ENCODE results near the gene CERS4. TPM values are rescaled to one million over a fixed set of nuclear protein-coding genes. Genes with fewer than 3 reads are reported as not detected.
"Not testable (repeated sequence)": the region's sequence is repeated elsewhere in the genome, so short reads cannot be mapped to it uniquely, and the experiment has no call there.

The CERS4 gene
- total RNA-seq, 1 experiment from 2014 or later: 43.9 TPM

GRCh38 chr19:8261881-8262280 lies 52.7 kb downstream of the CERS4 start:
- TF ChIP-seq EZH2 (IDR thresholded peaks at IDR 0.05; ENCODE audit: low read length, unreplicated experiment): no peak
- TF ChIP-seq CTCF (conservative IDR thresholded peaks at IDR 0.05; ENCODE audit: low read depth, low read length): no peak
- no peak overlapping the region for H3K27ac ChIP-seq (ENCODE audit: low read length)
- no peak overlapping the region for H2AFZ ChIP-seq (ENCODE audit: low read length)
- H3K4me1 ChIP-seq (ENCODE audit: insufficient read depth, low read length): no peaks in the 10 kb centered on the region
- ChIA-PET POLR2A (ENCODE audit: unreplicated experiment) (no interaction called here), CTCF (interaction anchor here (0.5 to 0.6 kb wide), 3 partner anchors 103 to 380 kb away, joined by 3 to 5 read pairs (median 4); no protein-coding TSS in a partner anchor)
- H3K27me3 ChIP-seq (ENCODE audit: low read length): no peaks in the 10 kb centered on the region
- no peak overlapping the region for H3K9ac ChIP-seq (ENCODE audit: low read length)
- intact Hi-C loops (cut with micrococcal nuclease): no loop called here
- DNase-seq (no peak), ATAC-seq (no peak)
- H4K20me1 ChIP-seq (ENCODE audit: low read length): no peaks in the 10 kb centered on the region
- H3K79me2 ChIP-seq (ENCODE audit: low read length): no peaks in the 10 kb centered on the region
- no peak overlapping the region for H3K4me3 ChIP-seq (ENCODE audit: low read length)
- no TSS peak for BruUV-seq (replicated peaks)
- H3K9me3 ChIP-seq (ENCODE audit: low read length): no peaks in the 10 kb centered on the region
- H3K9me2 ChIP-seq (replicated peaks; ENCODE audit: low read length): no peaks in the 10 kb centered on the region
- no peak overlapping the region for H3K4me2 ChIP-seq (ENCODE audit: low read length)
- no peaks in the 10 kb centered on the region for H3K36me3 ChIP-seq (ENCODE audit: low read depth, low read length)
- H3F3A ChIP-seq (ENCODE audit: low read length, unreplicated experiment): no peaks in the 10 kb centered on the region

- ATAC-seq (no peak), DNase-seq (no peak)
- Histone ChIP-seq H2AFZ (ENCODE audit: low read length) (no peak overlapping the region), H3K4me3 (ENCODE audit: low read length) (no peak overlapping the region), H3K4me1 (ENCODE audit: insufficient read depth, low read length) (no peaks in the 10 kb centered on the region), H3K9ac (ENCODE audit: low read length) (no peak overlapping the region), H3K4me2 (ENCODE audit: low read length) (no peak overlapping the region), H4K20me1 (ENCODE audit: low read length) (no peaks in the 10 kb centered on the region), H3K79me2 (ENCODE audit: low read length) (no peaks in the 10 kb centered on the region), H3K9me2 (replicated peaks; ENCODE audit: low read length) (no peaks in the 10 kb centered on the region), H3K9me3 (ENCODE audit: low read length) (no peaks in the 10 kb centered on the region), H3K27ac (ENCODE audit: low read length) (no peak overlapping the region), H3K27me3 (ENCODE audit: low read length) (no peaks in the 10 kb centered on the region), H3K36me3 (ENCODE audit: low read depth, low read length) (no peaks in the 10 kb centered on the region), H3F3A (ENCODE audit: low read length, unreplicated experiment) (no peaks in the 10 kb centered on the region)
- ChIA-PET POLR2A (ENCODE audit: unreplicated experiment) (no interaction called here), CTCF (no interaction called here)
- intact Hi-C loops (cut with micrococcal nuclease): no loop called here
- no TSS peak for BruUV-seq (replicated peaks)
- TF ChIP-seq CTCF (conservative IDR thresholded peaks at IDR 0.05; ENCODE audit: low read depth, low read length) (no peak), EZH2 (IDR thresholded peaks at IDR 0.05; ENCODE audit: low read length, unreplicated experiment) (no peak), EZH2phosphoT487 (IDR thresholded peaks at IDR 0.05; ENCODE audit: borderline replicate concordance, low read length) (no peak)
Observed at GRCh38 chr19:8262431-8262830, 53.3 kb downstream of the CERS4 start.

GRCh38 chr19:8264248-8264647 lies 55.1 kb downstream of the CERS4 start:
- H2AFZ ChIP-seq (ENCODE audit: low read length); H3K9me2 ChIP-seq (replicated peaks; ENCODE audit: low read length); POLR2A ChIA-PET (ENCODE audit: unreplicated experiment); BruUV-seq (replicated peaks); H3K4me1 ChIP-seq (ENCODE audit: insufficient read depth, low read length); H3K79me2 ChIP-seq (ENCODE audit: low read length); CTCF ChIA-PET; ATAC-seq; H3K9ac ChIP-seq (ENCODE audit: low read length); H3K27me3 ChIP-seq (ENCODE audit: low read length); DNase-seq; H3F3A ChIP-seq (ENCODE audit: low read length, unreplicated experiment); H3K27ac ChIP-seq (ENCODE audit: low read length); H3K4me3 ChIP-seq (ENCODE audit: low read length); H3K36me3 ChIP-seq (ENCODE audit: low read depth, low read length); H3K9me3 ChIP-seq (ENCODE audit: low read length); H3K4me2 ChIP-seq (ENCODE audit: low read length); intact Hi-C loops (cut with micrococcal nuclease); H4K20me1 ChIP-seq (ENCODE audit: low read length): not testable (repeated sequence)
